T-cell (primary cell): Measurements from ENCODE around the gene FAM180A. TPM values are rescaled to one million over a fixed set of nuclear protein-coding genes. Genes with fewer than 3 reads are reported as not detected.

ENCODE experiments used
- ATAC-seq, 4 experiments: fragments of 200-7000 bp in 3 of 4; fragments of 150-1000 bp in 1 of 4; cut with Tn5 transposase; replicated peaks in 1 of 4; 1 replicate in 3 of 4; 2 replicates in 1 of 4; pipeline ENCODE4 v1.10.0; 2021; ENCODE audit warnings: moderate library complexity in 3 of 4, mild to moderate bottlenecking in 2 of 4, moderate number of reproducible peaks in 1 of 4
- CTCF ChIA-PET, 2 donors: fragments of 300-600 bp; sonication (Branson Sonifier 250); formaldehyde crosslinking; loops; one replicate each; lab custom pipeline; 2022; ENCODE audit warnings: antibody characterized with exemption in 2 of 2; lab: Charles Lee
- POLR2A ChIA-PET, 2 donors: fragments of 300-600 bp; sonication (Branson Sonifier 250); formaldehyde crosslinking; loops; one replicate each; lab custom pipeline; 2022; ENCODE audit warnings: antibody characterized with exemption in 2 of 2; lab: Charles Lee
- DNase-seq, 35 experiments: peaks; one replicate each; pipeline versions ENCODE4 v3.0.0 to v3.0.0-alpha.2; 2013 to 2023
- H3K27ac ChIP-seq: one replicate; pipeline ENCODE4 v1.5.1; 2013; ENCODE audit warnings: low read length
- H3K27me3 ChIP-seq, 2 experiments: replicated peaks in 1 of 2; 1 replicate in 1 of 2; 2 replicates in 1 of 2; pipeline versions ENCODE4 v1.6.1 to v1.7.0; 2013; ENCODE audit warnings: low read length in 1 of 2, mixed read lengths in 1 of 2; ENCODE audit not compliant: control insufficient read depth in 2 of 2, insufficient read depth in 2 of 2; ENCODE audit errors: extremely low read depth in 1 of 2
- H3K36me3 ChIP-seq, 2 donors: 1 replicate in 1 of 2; 2 replicates in 1 of 2; pipeline versions ENCODE4 v1.6.1 to v1.7.0; 2013; ENCODE audit warnings: low read length in 1 of 2; ENCODE audit not compliant: control insufficient read depth in 2 of 2, insufficient read depth in 1 of 2; ENCODE audit errors: extremely low read depth in 1 of 2
- H3K4me1 ChIP-seq, 2 experiments: 1 replicate in 1 of 2; 2 replicates in 1 of 2; pipeline versions ENCODE4 v1.6.1 to v1.7.0; 2013; ENCODE audit warnings: low read length in 2 of 2, mixed read lengths in 1 of 2; ENCODE audit not compliant: insufficient read depth in 2 of 2, control insufficient read depth in 1 of 2; ENCODE audit errors: extremely low read depth in 1 of 2
- H3K4me3 ChIP-seq, 2 donors: 1 replicate in 1 of 2; 2 replicates in 1 of 2; pipeline versions ENCODE4 v1.5.1 to v1.7.0; 2013; ENCODE audit warnings: mild to moderate bottlenecking in 2 of 2, low read length in 1 of 2, moderate library complexity in 1 of 2; ENCODE audit not compliant: control insufficient read depth in 1 of 2; ENCODE audit errors: extremely low read depth in 1 of 2
- H3K9me3 ChIP-seq: 2 replicates; pipeline ENCODE4 v1.7.0; 2013
- H3K27ac Mint-ChIP-seq, 2 donors: one replicate each; pipeline ENCODE4 v1.8.0; 2020 to 2021; ENCODE audit warnings: mild to moderate bottlenecking in 2 of 2, mixed read lengths in 2 of 2
- H3K27me3 Mint-ChIP-seq, 2 donors: one replicate each; pipeline ENCODE4 v1.8.0; 2021 to 2022; ENCODE audit warnings: mixed read lengths in 2 of 2
- H3K36me3 Mint-ChIP-seq: one replicate; pipeline ENCODE4 v1.8.0; 2021; ENCODE audit warnings: mixed read lengths
- H3K4me1 Mint-ChIP-seq, 3 donors: one replicate each; pipeline ENCODE4 v1.8.0; 2020 to 2022; ENCODE audit warnings: mixed read lengths in 3 of 3, mild to moderate bottlenecking in 1 of 3
- H3K4me3 Mint-ChIP-seq, 3 donors: one replicate each; pipeline ENCODE4 v1.8.0; 2020 to 2022; ENCODE audit warnings: mild to moderate bottlenecking in 3 of 3, mixed read lengths in 3 of 3, moderate library complexity in 3 of 3
- H3K9me3 Mint-ChIP-seq, 3 donors: one replicate each; pipeline ENCODE4 v1.8.0; 2020 to 2022; ENCODE audit warnings: mixed read lengths in 3 of 3
- WGBS: methylation state at CpG from one replicate; pipeline ENCODE4 v1.1.5; 2013; ENCODE audit warnings: missing lambda C conversion rate; ENCODE audit not compliant: insufficient coverage; 5-methylcytosine and 5-hydroxymethylcytosine counted together
- total RNA-seq, 35 experiments: library from RNA in 6 of 35; stranded (reverse) in 6 of 35; fragments of 120-200 nt in 1 of 35; gene quantifications; one replicate each; pipeline versions ENCODE4 v1.2.1 to v1.2.4 and lab custom pipeline; 2013 to 2026

FAM180A gene
- total RNA-seq, 5 donors from 2014 or later (not counting 1 experiment from before 2014, with no cell fraction given) = not detected

GRCh38 chr7:135791543-135792362, 43.1 kb upstream of the FAM180A start:
- no peaks in the 10 kb centered on the region for H3K4me1 ChIP-seq
- ChIA-PET POLR2A (no interaction called here), CTCF (interaction anchor here in 1 of 2 donors (1.4 kb wide), 1 partner anchor 9 kb away, joined by 6 read pairs; no protein-coding TSS in a partner anchor)
- no peaks in the 10 kb centered on the region for H3K9me3 Mint-ChIP-seq
- peaks cover 0 to 1% (median under 1%) of the 10 kb centered on the region in 3 donors for H3K4me1 Mint-ChIP-seq
- no peaks in the 10 kb centered on the region for H3K36me3 Mint-ChIP-seq
- H3K27ac ChIP-seq = no peak overlapping the region
- H3K27me3 ChIP-seq = peaks cover 0 to 10% of the 10 kb centered on the region in 2 experiments
- no peak overlapping the region for H3K4me3 ChIP-seq
- ATAC-seq = no peak
- no peak for DNase-seq
- no peak overlapping the region for H3K4me3 Mint-ChIP-seq
- H3K27me3 Mint-ChIP-seq = peaks cover 9 to 17% of the 10 kb centered on the region in 2 donors
- WGBS = no CpG with 5 or more reads among the region's 7 CpGs
- H3K36me3 ChIP-seq = no peaks in the 10 kb centered on the region
- no peaks in the 10 kb centered on the region for H3K9me3 ChIP-seq
- no peak overlapping the region for H3K27ac Mint-ChIP-seq

DNA sequence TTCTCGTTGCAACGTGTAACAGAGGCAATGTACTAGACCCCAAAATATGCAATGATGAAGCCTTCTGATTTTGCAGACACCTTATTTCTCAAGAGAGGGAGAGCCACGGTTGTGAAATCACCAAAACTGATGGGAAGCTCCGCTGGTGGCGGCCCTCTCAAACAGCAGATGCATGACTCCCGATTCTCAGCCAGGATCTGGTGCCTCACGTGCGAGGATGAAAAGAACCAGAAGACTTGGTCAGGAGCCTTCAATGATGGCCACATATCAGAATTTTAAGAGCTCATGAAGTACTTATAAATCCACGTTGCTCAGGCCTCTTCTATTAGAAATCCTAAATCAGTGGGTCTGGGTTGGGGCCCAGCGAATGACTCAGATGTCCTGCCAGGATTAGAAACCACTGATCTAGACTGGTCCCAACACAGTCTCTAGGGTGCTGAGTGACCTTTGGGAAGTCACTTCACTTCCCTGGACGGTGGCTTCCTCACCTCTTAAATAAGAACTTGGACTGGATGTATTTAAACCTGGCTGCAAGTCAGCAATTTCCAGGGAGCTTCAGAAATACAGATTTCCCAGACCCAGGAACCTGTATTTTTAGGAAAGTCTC, 41.9 kb upstream of the FAM180A start:
- DNase-seq = no peak
- H3K4me1 ChIP-seq = no peaks in the 10 kb centered on the region
- no peaks in the 10 kb centered on the region for H3K4me1 Mint-ChIP-seq
- H3K27ac Mint-ChIP-seq = no peak overlapping the region
- H3K27me3 ChIP-seq = peaks cover 0 to 10% of the 10 kb centered on the region in 2 experiments
- no peaks in the 10 kb centered on the region for H3K36me3 ChIP-seq
- H3K36me3 Mint-ChIP-seq = no peaks in the 10 kb centered on the region
- WGBS = 91% methylated on average over 8 of the region's 11 CpGs
- no peaks in the 10 kb centered on the region for H3K9me3 ChIP-seq
- no peak for ATAC-seq
- no peaks in the 10 kb centered on the region for H3K9me3 Mint-ChIP-seq
- no peak overlapping the region for H3K27ac ChIP-seq
- no peak overlapping the region for H3K4me3 ChIP-seq
- CTCF ChIA-PET = interaction anchor here (0.6 to 1.4 kb wide), 3 partner anchors 10 to 152 kb away, joined by 3 to 6 read pairs (median 5); no protein-coding TSS in a partner anchor
- POLR2A ChIA-PET = no interaction called here
- no peak overlapping the region for H3K4me3 Mint-ChIP-seq
- H3K27me3 Mint-ChIP-seq = peaks cover 13 to 17% of the 10 kb centered on the region in 2 donors

- H3K36me3 Mint-ChIP-seq = no peaks in the 10 kb centered on the region
- Histone ChIP-seq H3K36me3 (no peaks in the 10 kb centered on the region), H3K4me3 (no peak overlapping the region), H3K4me1 (no peaks in the 10 kb centered on the region), H3K9me3 (no peaks in the 10 kb centered on the region), H3K27me3 (peaks cover 0 to 10% of the 10 kb centered on the region in 2 experiments), H3K27ac (no peak overlapping the region)
- H3K4me1 Mint-ChIP-seq = no peaks in the 10 kb centered on the region
- 73% methylated on average over 2 of the region's 3 CpGs for WGBS
- DNase-seq (no peak), ATAC-seq (no peak)
- ChIA-PET POLR2A (no interaction called here), CTCF (interaction anchor here in 1 of 2 donors (0.6 kb wide), 1 partner anchor 12 kb away, joined by 3 read pairs; no protein-coding TSS in a partner anchor)
- no peak overlapping the region for H3K4me3 Mint-ChIP-seq
- no peaks in the 10 kb centered on the region for H3K9me3 Mint-ChIP-seq
- H3K27me3 Mint-ChIP-seq = peaks cover 12 to 17% of the 10 kb centered on the region in 2 donors
- no peak overlapping the region for H3K27ac Mint-ChIP-seq
Observed at GRCh38 chr7:135789956-135790355, 41.3 kb upstream of the FAM180A start.

GRCh38 chr7:135789431-135789830, 40.8 kb upstream of the FAM180A start:
- 90% methylated on average over 1 of the region's 4 CpGs for WGBS
- Histone ChIP-seq H3K36me3 (no peaks in the 10 kb centered on the region), H3K27ac (no peak overlapping the region), H3K9me3 (no peaks in the 10 kb centered on the region), H3K4me3 (no peak overlapping the region), H3K27me3 (peaks cover 0 to 10% of the 10 kb centered on the region in 2 experiments), H3K4me1 (no peaks in the 10 kb centered on the region)
- H3K27me3 Mint-ChIP-seq = peaks cover 12 to 17% of the 10 kb centered on the region in 2 donors
- ChIA-PET CTCF (interaction anchor here in 1 of 2 donors (0.6 kb wide), 1 partner anchor 12 kb away, joined by 3 read pairs; no protein-coding TSS in a partner anchor), POLR2A (no interaction called here)
- no peak for ATAC-seq
- no peaks in the 10 kb centered on the region for H3K36me3 Mint-ChIP-seq
- no peaks in the 10 kb centered on the region for H3K9me3 Mint-ChIP-seq
- H3K27ac Mint-ChIP-seq = no peak overlapping the region
- H3K4me1 Mint-ChIP-seq = no peaks in the 10 kb centered on the region
- no peak overlapping the region for H3K4me3 Mint-ChIP-seq
- no peak for DNase-seq

GRCh38 chr7:135786911-135787310, 38.3 kb upstream of the FAM180A start:
- peaks cover 11 to 12% of the 10 kb centered on the region in 2 donors for H3K27me3 Mint-ChIP-seq
- Histone ChIP-seq H3K4me3 (no peak overlapping the region), H3K27me3 (peaks cover 0 to 10% of the 10 kb centered on the region in 2 experiments), H3K27ac (no peak overlapping the region), H3K9me3 (no peaks in the 10 kb centered on the region), H3K36me3 (no peaks in the 10 kb centered on the region), H3K4me1 (no peaks in the 10 kb centered on the region)
- H3K4me3 Mint-ChIP-seq = no peak overlapping the region
- no peak for DNase-seq
- CTCF ChIA-PET = no interaction called here
- WGBS = no CpG with 5 or more reads among the region's 3 CpGs
- H3K36me3 Mint-ChIP-seq = no peaks in the 10 kb centered on the region
- no peaks in the 10 kb centered on the region for H3K9me3 Mint-ChIP-seq
- no peaks in the 10 kb centered on the region for H3K4me1 Mint-ChIP-seq
- POLR2A ChIA-PET = no interaction called here
- no peak overlapping the region for H3K27ac Mint-ChIP-seq
- ATAC-seq = no peak

GRCh38 chr7:135785065-135785464, 36.5 kb upstream of the FAM180A start:
- WGBS = no CpG with 5 or more reads among the region's 1 CpG

More at GRCh38 chr7:135785065-135785464, 36.5 kb upstream of the FAM180A start:
- Mint-ChIP-seq H3K4me3 (no peak overlapping the region), H3K27me3 (peaks cover 8 to 12% of the 10 kb centered on the region in 2 donors), H3K9me3 (no peaks in the 10 kb centered on the region), H3K36me3 (no peaks in the 10 kb centered on the region), H3K27ac (no peak overlapping the region), H3K4me1 (no peaks in the 10 kb centered on the region)
- DNase-seq (no peak), ATAC-seq (no peak)
- Histone ChIP-seq H3K4me3 (no peak overlapping the region), H3K4me1 (no peaks in the 10 kb centered on the region), H3K27me3 (peaks cover 0 to 5% of the 10 kb centered on the region in 2 experiments), H3K36me3 (no peaks in the 10 kb centered on the region), H3K27ac (no peak overlapping the region), H3K9me3 (no peaks in the 10 kb centered on the region)
- POLR2A ChIA-PET = interaction anchor here in 1 of 2 donors (0.9 kb wide), 1 partner anchor 31 kb away, joined by 4 read pairs; no protein-coding TSS in a partner anchor
- CTCF ChIA-PET = no interaction called here
